Measurements from ENCODE around the gene C1QTNF6. TPM values are rescaled to one million over a fixed set of nuclear protein-coding genes. Genes with fewer than 3 reads are reported as not detected.

Gene C1QTNF6
- total and polyA plus RNA-seq, 2 donors: 3.6 to 23.2 TPM

- H3K9me3 ChIP-seq (ENCODE audit: control insufficient read depth in 2 of 2, insufficient read depth in 1 of 2, low read length in 1 of 2): peaks cover 0 to 9% of the 10 kb centered on the region in 2 donors
- peaks cover 76 to 90% of the 10 kb centered on the region in 2 donors for H3K36me3 ChIP-seq (ENCODE audit: control insufficient read depth in 2 of 2, insufficient read depth in 2 of 2, low read length in 1 of 2)
- WGBS: 54% methylated on average over 21 of the region's 21 CpGs
- H3K27ac ChIP-seq (ENCODE audit: low read depth in 1 of 2, low read length in 1 of 2): peak overlapping the region; percentile 94 to 97
- peak in 3 of 9 donors; percentile 52 to 86 (median 71) for DNase-seq (ENCODE audit: low read depth in 6 of 9, low spot score in 9 of 9)
- H3K4me3 ChIP-seq (ENCODE audit: low read length in 2 of 2): peak overlapping the region; percentile 46
- H3K4me1 ChIP-seq (ENCODE audit: control insufficient read depth in 2 of 2, insufficient read depth in 2 of 2, low read length in 2 of 2): peaks cover 75 to 93% of the 10 kb centered on the region in 2 donors
- H3K27me3 ChIP-seq (ENCODE audit: control insufficient read depth in 2 of 2, insufficient read depth in 1 of 2, low read length in 1 of 2): no peaks in the 10 kb centered on the region
Measured at GRCh38 chr22:37231406-37232139, 43.5 kb upstream of the C1QTNF6 start.

GRCh38 chr22:37230673-37231405 lies 42.8 kb upstream of the C1QTNF6 start:
- H3K36me3 ChIP-seq (ENCODE audit: control insufficient read depth in 2 of 2, insufficient read depth in 2 of 2, low read length in 1 of 2): peaks cover 76 to 90% of the 10 kb centered on the region in 2 donors
- peak overlapping the region; percentile 94 to 97 for H3K27ac ChIP-seq (ENCODE audit: low read depth in 1 of 2, low read length in 1 of 2)
- peak in 1 of 9 donors; percentile 81 for DNase-seq (ENCODE audit: low read depth in 6 of 9, low spot score in 9 of 9)
- H3K4me3 ChIP-seq (ENCODE audit: low read length in 2 of 2): peak overlapping the region; percentile 46
- H3K4me1 ChIP-seq (ENCODE audit: control insufficient read depth in 2 of 2, insufficient read depth in 2 of 2, low read length in 2 of 2): peaks cover 76 to 93% of the 10 kb centered on the region in 2 donors
- H3K27me3 ChIP-seq (ENCODE audit: control insufficient read depth in 2 of 2, insufficient read depth in 1 of 2, low read length in 1 of 2): no peaks in the 10 kb centered on the region
- H3K9me3 ChIP-seq (ENCODE audit: control insufficient read depth in 2 of 2, insufficient read depth in 1 of 2, low read length in 1 of 2): peaks cover 0 to 9% of the 10 kb centered on the region in 2 donors
- WGBS: 73% methylated on average over 14 of the region's 14 CpGs

GRCh38 chr22:37229805-37230672 lies 42.0 kb upstream of the C1QTNF6 start:
- DNase-seq (ENCODE audit: low read depth in 6 of 9, low spot score in 9 of 9): peak in 4 of 9 donors; percentile 86 to 95 (median 90)
- Histone ChIP-seq H3K27ac (ENCODE audit: low read depth in 1 of 2, low read length in 1 of 2) (peak overlapping the region; percentile 94 to 97), H3K9me3 (ENCODE audit: control insufficient read depth in 2 of 2, insufficient read depth in 1 of 2, low read length in 1 of 2) (peaks cover 0 to 9% of the 10 kb centered on the region in 2 donors), H3K27me3 (ENCODE audit: control insufficient read depth in 2 of 2, insufficient read depth in 1 of 2, low read length in 1 of 2) (no peaks in the 10 kb centered on the region), H3K36me3 (ENCODE audit: control insufficient read depth in 2 of 2, insufficient read depth in 2 of 2, low read length in 1 of 2) (peaks cover 76 to 90% of the 10 kb centered on the region in 2 donors), H3K4me3 (ENCODE audit: low read length in 2 of 2) (peak overlapping the region; percentile 46), H3K4me1 (ENCODE audit: control insufficient read depth in 2 of 2, insufficient read depth in 2 of 2, low read length in 2 of 2) (peaks cover 69 to 93% of the 10 kb centered on the region in 2 donors)
- 11% methylated on average over 8 of the region's 8 CpGs for WGBS

- peak overlapping the region; percentile 46 for H3K4me3 ChIP-seq (ENCODE audit: low read length in 2 of 2)
- DNase-seq (ENCODE audit: low read depth in 6 of 9, low spot score in 9 of 9): peak in 1 of 9 donors; percentile 67
- 68% methylated on average over 7 of the region's 7 CpGs for WGBS
- H3K27me3 ChIP-seq (ENCODE audit: control insufficient read depth in 2 of 2, insufficient read depth in 1 of 2, low read length in 1 of 2): no peaks in the 10 kb centered on the region
- H3K36me3 ChIP-seq (ENCODE audit: control insufficient read depth in 2 of 2, insufficient read depth in 2 of 2, low read length in 1 of 2): peaks cover 76 to 90% of the 10 kb centered on the region in 2 donors
- H3K9me3 ChIP-seq (ENCODE audit: control insufficient read depth in 2 of 2, insufficient read depth in 1 of 2, low read length in 1 of 2): peaks cover 0 to 12% of the 10 kb centered on the region in 2 donors
- peaks cover 69 to 93% of the 10 kb centered on the region in 2 donors for H3K4me1 ChIP-seq (ENCODE audit: control insufficient read depth in 2 of 2, insufficient read depth in 2 of 2, low read length in 2 of 2)
- peak overlapping the region; percentile 94 to 96 for H3K27ac ChIP-seq (ENCODE audit: low read depth in 1 of 2, low read length in 1 of 2)
Measured at GRCh38 chr22:37229012-37229804, 41.2 kb upstream of the C1QTNF6 start.

GRCh38 chr22:37228106-37229011 lies 40.3 kb upstream of the C1QTNF6 start:
- peak in 2 of 9 donors; percentile 55 to 69 for DNase-seq (ENCODE audit: low read depth in 6 of 9, low spot score in 9 of 9)

GRCh38 chr22:37226514-37226913 lies 38.5 kb upstream of the C1QTNF6 start:
- DNase-seq (ENCODE audit: low read depth in 6 of 9, low spot score in 9 of 9): no peak
- Histone ChIP-seq H3K27me3 (ENCODE audit: control insufficient read depth in 2 of 2, insufficient read depth in 1 of 2, low read length in 1 of 2) (no peaks in the 10 kb centered on the region), H3K4me1 (ENCODE audit: control insufficient read depth in 2 of 2, insufficient read depth in 2 of 2, low read length in 2 of 2) (peaks cover 64 to 92% of the 10 kb centered on the region in 2 donors), H3K4me3 (ENCODE audit: low read length in 2 of 2) (no peak overlapping the region), H3K27ac (ENCODE audit: low read depth in 1 of 2, low read length in 1 of 2) (peak overlapping the region; percentile 68 to 93), H3K36me3 (ENCODE audit: control insufficient read depth in 2 of 2, insufficient read depth in 2 of 2, low read length in 1 of 2) (peaks cover 61 to 76% of the 10 kb centered on the region in 2 donors), H3K9me3 (ENCODE audit: control insufficient read depth in 2 of 2, insufficient read depth in 1 of 2, low read length in 1 of 2) (peaks cover 0 to 30% of the 10 kb centered on the region in 2 donors)
- WGBS: 92% methylated on average over 14 of the region's 14 CpGs

More at GRCh38 chr22:37228106-37229011, 40.3 kb upstream of the C1QTNF6 start:
- peaks cover 63 to 93% of the 10 kb centered on the region in 2 donors for H3K4me1 ChIP-seq (ENCODE audit: control insufficient read depth in 2 of 2, insufficient read depth in 2 of 2, low read length in 2 of 2)
- no peaks in the 10 kb centered on the region for H3K27me3 ChIP-seq (ENCODE audit: control insufficient read depth in 2 of 2, insufficient read depth in 1 of 2, low read length in 1 of 2)
- WGBS: 41% methylated on average over 20 of the region's 20 CpGs
- H3K36me3 ChIP-seq (ENCODE audit: control insufficient read depth in 2 of 2, insufficient read depth in 2 of 2, low read length in 1 of 2): peaks cover 69 to 90% of the 10 kb centered on the region in 2 donors
- H3K27ac ChIP-seq (ENCODE audit: low read depth in 1 of 2, low read length in 1 of 2): peak overlapping the region; percentile 94 to 96
- H3K4me3 ChIP-seq (ENCODE audit: low read length in 2 of 2): peak overlapping the region; percentile 25 to 46
- H3K9me3 ChIP-seq (ENCODE audit: control insufficient read depth in 2 of 2, insufficient read depth in 1 of 2, low read length in 1 of 2): peaks cover 0 to 17% of the 10 kb centered on the region in 2 donors

- peak overlapping the region; percentile 72 to 93 for H3K27ac ChIP-seq (ENCODE audit: low read depth in 1 of 2, low read length in 1 of 2)
- 97% methylated on average over 4 of the region's 4 CpGs for WGBS
- H3K4me1 ChIP-seq (ENCODE audit: control insufficient read depth in 2 of 2, insufficient read depth in 2 of 2, low read length in 2 of 2): peaks cover 64 to 92% of the 10 kb centered on the region in 2 donors
- H3K36me3 ChIP-seq (ENCODE audit: control insufficient read depth in 2 of 2, insufficient read depth in 2 of 2, low read length in 1 of 2): peaks cover 56 to 72% of the 10 kb centered on the region in 2 donors
- peaks cover 0 to 34% of the 10 kb centered on the region in 2 donors for H3K9me3 ChIP-seq (ENCODE audit: control insufficient read depth in 2 of 2, insufficient read depth in 1 of 2, low read length in 1 of 2)
- H3K4me3 ChIP-seq (ENCODE audit: low read length in 2 of 2): no peak overlapping the region
- H3K27me3 ChIP-seq (ENCODE audit: control insufficient read depth in 2 of 2, insufficient read depth in 1 of 2, low read length in 1 of 2): no peaks in the 10 kb centered on the region
- DNase-seq (ENCODE audit: low read depth in 6 of 9, low spot score in 9 of 9): no peak
Measured at GRCh38 chr22:37226087-37226486, 38.0 kb upstream of the C1QTNF6 start.

All from thymus (tissue), 11 donors.